Coronary artery (tissue), 2 donors: ENCODE data around the gene FAM78A.

ENCODE experiments used
- DNase-seq: peaks from one replicate; pipeline ENCODE4 v3.0.0-alpha.2; 2017; ENCODE audit warnings: low spot score
- H3K27ac ChIP-seq, 2 donors: fragments of 200-600 bp; sonication (generic); one replicate each; pipeline ENCODE4 v1.5.1; 2016 to 2019
- H3K4me3 ChIP-seq: fragments of 200-600 bp; sonication (generic); 2 replicates; pipeline ENCODE4 v1.5.1; 2016; ENCODE audit warnings: mild to moderate bottlenecking, moderate library complexity
- CTCF ChIP-seq: fragments of 200-600 bp; sonication (generic); IDR thresholded peaks from one replicate; pipeline ENCODE4 v1.5.1; 2019; ENCODE audit warnings: antibody characterized with exemption

The FAM78A gene

GRCh38 chr9:131292937-131293336 lies 16.6 kb upstream of the FAM78A start:
- Histone ChIP-seq H3K27ac (no peak overlapping the region), H3K4me3 (no peak overlapping the region)
- DNase-seq = no peak
- TF ChIP-seq CTCF = no peak

- Histone ChIP-seq H3K27ac (no peak overlapping the region), H3K4me3 (no peak overlapping the region)
- TF ChIP-seq CTCF = no peak
- DNase-seq = no peak
These were observed 15.5 kb upstream of the FAM78A start for GRCh38 chr9:131291795-131292315.

GRCh38 chr9:131290767-131291370 lies 14.6 kb upstream of the FAM78A start:
- no peak for DNase-seq
- peak overlapping the region; percentile 74 for H3K4me3 ChIP-seq
- no peak overlapping the region for H3K27ac ChIP-seq
- no peak for TF ChIP-seq CTCF

- Histone ChIP-seq H3K4me3 (peak overlapping the region; percentile 74), H3K27ac (peak overlapping the region; percentile 78 to 86)
- no peak for DNase-seq
- no peak for TF ChIP-seq CTCF
These were observed 13.9 kb upstream of the FAM78A start for GRCh38 chr9:131290036-131290766.

- TF ChIP-seq CTCF = no peak
- Histone ChIP-seq H3K4me3 (peak within 1 kb of the TSS; percentile 74), H3K27ac (peak within 1 kb of the TSS; percentile 78 to 86)
- DNase-seq = peak; percentile 91
These were observed 13.2 kb upstream of the FAM78A start, which contains the start of gene PLPP7 for GRCh38 chr9:131289301-131290035. PLPP7 (plus strand) TSS chr9:131289723; CDS start chr9:131289998, 275 bp downstream.

GRCh38 chr9:131288217-131288616 lies 11.9 kb upstream of the FAM78A start:
- H3K4me3 ChIP-seq = no peak overlapping the region
- H3K27ac ChIP-seq = peak overlapping the region in 1 of 2 donors; percentile 78
- no peak for TF ChIP-seq CTCF
- DNase-seq = no peak
